Stimulated activated naive CD8-positive, alpha-beta T cell treated with anti-CD3 and anti-CD28 coated beads, Interleukin-15, Interleukin-2, amounts not matched to agents 100 ng/mL and 50 ng/mL, for 24 hours (primary cell): ENCODE results near the gene SPG7.

Experiments
- H3K27ac Mint-ChIP-seq: one replicate; pipeline ENCODE4 v1.8.0; 2021; ENCODE audit warnings: mild to moderate bottlenecking, mixed read lengths
- H3K27me3 Mint-ChIP-seq: one replicate; pipeline ENCODE4 v1.8.0; 2021; ENCODE audit warnings: mixed read lengths
- H3K36me3 Mint-ChIP-seq: one replicate; pipeline ENCODE4 v1.8.0; 2021; ENCODE audit warnings: low read depth, mixed read lengths
- H3K4me1 Mint-ChIP-seq: one replicate; pipeline ENCODE4 v1.8.0; 2021; ENCODE audit warnings: low read depth, mixed read lengths
- H3K4me3 Mint-ChIP-seq: one replicate; pipeline ENCODE4 v1.8.0; 2021; ENCODE audit warnings: mild to moderate bottlenecking, mixed read lengths
- H3K9me3 Mint-ChIP-seq: one replicate; pipeline ENCODE4 v1.8.0; 2021; ENCODE audit warnings: mixed read lengths

SPG7 gene

GRCh38 chr16:89593841-89594240 lies 85.6 kb downstream of the SPG7 start:
- peaks cover 10% of the 10 kb centered on the region for H3K4me1 Mint-ChIP-seq
- H3K9me3 Mint-ChIP-seq = no peaks in the 10 kb centered on the region
- no peak overlapping the region for H3K4me3 Mint-ChIP-seq
- no peaks in the 10 kb centered on the region for H3K36me3 Mint-ChIP-seq
- H3K27me3 Mint-ChIP-seq = no peaks in the 10 kb centered on the region
- H3K27ac Mint-ChIP-seq = no peak overlapping the region

DNA sequence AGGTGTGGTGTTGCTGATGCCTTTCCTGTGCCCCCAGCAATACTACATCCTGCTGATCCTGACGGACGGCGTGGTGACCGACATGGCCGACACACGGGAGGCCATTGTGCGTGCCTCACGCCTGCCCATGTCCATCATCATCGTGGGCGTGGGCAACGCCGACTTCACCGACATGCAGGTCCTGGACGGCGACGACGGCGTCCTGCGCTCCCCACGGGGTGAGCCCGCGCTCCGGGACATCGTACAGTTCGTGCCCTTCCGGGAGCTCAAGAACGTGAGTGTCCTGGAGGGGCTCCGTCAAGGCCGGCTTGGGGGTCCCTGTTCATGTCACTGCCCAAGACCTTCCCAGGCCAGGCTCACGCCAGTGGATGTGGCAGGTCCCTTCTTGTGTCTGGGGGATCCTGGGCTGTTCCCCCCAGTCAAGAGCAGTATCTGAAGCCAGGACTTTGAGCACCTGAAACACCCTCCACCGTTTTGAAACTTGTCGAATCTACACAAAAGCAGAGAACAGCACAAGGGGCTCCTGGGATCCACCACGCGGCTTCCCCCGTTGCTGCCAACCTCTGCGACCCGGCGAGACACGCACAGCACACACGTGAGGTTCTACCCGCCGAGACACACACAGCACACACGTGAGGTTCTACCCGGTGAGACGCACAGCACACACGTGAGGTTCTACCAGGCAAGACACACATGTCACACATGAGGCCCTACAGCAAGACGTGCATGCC lies 87.3 kb downstream of the SPG7 start:
- H3K36me3 Mint-ChIP-seq = no peaks in the 10 kb centered on the region
- no peaks in the 10 kb centered on the region for H3K9me3 Mint-ChIP-seq
- H3K4me1 Mint-ChIP-seq = peaks cover 10% of the 10 kb centered on the region
- no peaks in the 10 kb centered on the region for H3K27me3 Mint-ChIP-seq
- no peak overlapping the region for H3K27ac Mint-ChIP-seq
- H3K4me3 Mint-ChIP-seq = no peak overlapping the region

GRCh38 chr16:89596061-89596689 lies 88.0 kb downstream of the SPG7 start:
- Mint-ChIP-seq H3K27me3 (no peaks in the 10 kb centered on the region), H3K4me3 (no peak overlapping the region), H3K27ac (no peak overlapping the region), H3K4me1 (peaks cover 10% of the 10 kb centered on the region), H3K9me3 (no peaks in the 10 kb centered on the region), H3K36me3 (no peaks in the 10 kb centered on the region)

GRCh38 chr16:89596957-89597649 lies 88.9 kb downstream of the SPG7 start:
- Mint-ChIP-seq H3K27ac (no peak overlapping the region), H3K9me3 (no peaks in the 10 kb centered on the region), H3K36me3 (no peaks in the 10 kb centered on the region), H3K4me3 (no peak overlapping the region), H3K27me3 (no peaks in the 10 kb centered on the region), H3K4me1 (peaks cover 12% of the 10 kb centered on the region)

DNA sequence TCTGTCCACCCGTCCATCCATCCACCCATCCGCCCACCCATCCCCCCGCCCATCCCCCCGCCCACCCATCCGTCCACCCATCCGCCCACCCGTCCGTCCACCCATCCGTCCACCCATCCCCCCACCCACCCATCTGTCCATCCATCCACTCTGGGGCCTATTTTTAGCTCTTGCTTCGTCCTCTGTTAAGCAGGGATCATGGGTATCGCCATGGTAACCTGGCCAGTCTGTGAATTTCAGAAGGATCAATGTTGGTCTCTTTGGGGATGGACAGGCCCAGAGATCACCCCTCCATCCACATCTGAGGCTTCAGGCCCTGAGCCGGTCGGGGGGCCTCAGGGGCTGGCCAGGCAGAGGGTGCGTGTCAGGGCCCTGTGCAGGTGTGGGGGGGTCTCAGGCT lies 90.0 kb downstream of the SPG7 start:
- Mint-ChIP-seq H3K4me3 (no peak overlapping the region), H3K4me1 (peaks cover 23% of the 10 kb centered on the region), H3K36me3 (no peaks in the 10 kb centered on the region), H3K9me3 (no peaks in the 10 kb centered on the region), H3K27me3 (no peaks in the 10 kb centered on the region), H3K27ac (no peak overlapping the region)

GRCh38 chr16:89599451-89599858 lies 91.3 kb downstream of the SPG7 start:
- H3K4me3 Mint-ChIP-seq = no peak overlapping the region
- no peaks in the 10 kb centered on the region for H3K9me3 Mint-ChIP-seq

GRCh38 chr16:89599902-89600301 lies 91.7 kb downstream of the SPG7 start:
- Mint-ChIP-seq H3K9me3 (no peaks in the 10 kb centered on the region), H3K4me3 (no peak overlapping the region), H3K36me3 (no peaks in the 10 kb centered on the region), H3K27me3 (no peaks in the 10 kb centered on the region), H3K27ac (no peak overlapping the region), H3K4me1 (peaks cover 13% of the 10 kb centered on the region)

More at GRCh38 chr16:89599451-89599858, 91.3 kb downstream of the SPG7 start:
- no peaks in the 10 kb centered on the region for H3K36me3 Mint-ChIP-seq
- peaks cover 13% of the 10 kb centered on the region for H3K4me1 Mint-ChIP-seq
- no peak overlapping the region for H3K27ac Mint-ChIP-seq
- no peaks in the 10 kb centered on the region for H3K27me3 Mint-ChIP-seq

GRCh38 chr16:89600427-89600826 lies 92.2 kb downstream of the SPG7 start:
- Mint-ChIP-seq H3K36me3 (no peaks in the 10 kb centered on the region), H3K9me3 (no peaks in the 10 kb centered on the region), H3K4me3 (no peak overlapping the region), H3K4me1 (peaks cover 13% of the 10 kb centered on the region), H3K27ac (no peak overlapping the region), H3K27me3 (no peaks in the 10 kb centered on the region)

DNA sequence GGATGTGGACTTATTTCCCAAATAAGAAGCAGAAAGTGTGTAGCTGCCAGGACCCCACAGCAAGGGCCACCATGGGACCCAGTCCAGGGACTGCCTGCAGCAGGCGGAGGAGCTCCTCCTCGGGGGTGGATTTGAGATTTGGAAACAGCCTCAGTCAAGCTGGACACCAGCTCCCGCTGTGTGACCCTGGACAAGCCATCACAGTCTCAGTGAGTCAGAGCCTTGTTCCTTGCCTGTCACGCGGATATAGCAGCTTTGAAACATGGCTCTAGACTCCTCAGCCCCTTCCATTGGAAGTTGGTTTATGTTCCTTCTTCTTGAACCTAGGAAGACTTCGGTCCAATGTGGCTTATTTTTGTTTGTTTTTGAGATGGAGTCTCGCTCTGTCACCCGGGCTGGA lies 92.8 kb downstream of the SPG7 start:
- no peaks in the 10 kb centered on the region for H3K36me3 Mint-ChIP-seq
- no peak overlapping the region for H3K27ac Mint-ChIP-seq
- H3K4me1 Mint-ChIP-seq = peaks cover 13% of the 10 kb centered on the region
- H3K9me3 Mint-ChIP-seq = no peaks in the 10 kb centered on the region
- no peaks in the 10 kb centered on the region for H3K27me3 Mint-ChIP-seq
- H3K4me3 Mint-ChIP-seq = no peak overlapping the region

GRCh38 chr16:89601906-89602272 lies 93.7 kb downstream of the SPG7 start:
- H3K9me3 Mint-ChIP-seq = no peaks in the 10 kb centered on the region
- no peaks in the 10 kb centered on the region for H3K27me3 Mint-ChIP-seq
- H3K36me3 Mint-ChIP-seq = no peaks in the 10 kb centered on the region
- H3K27ac Mint-ChIP-seq = no peak overlapping the region
- no peak overlapping the region for H3K4me3 Mint-ChIP-seq
- peaks cover 13% of the 10 kb centered on the region for H3K4me1 Mint-ChIP-seq

DNA sequence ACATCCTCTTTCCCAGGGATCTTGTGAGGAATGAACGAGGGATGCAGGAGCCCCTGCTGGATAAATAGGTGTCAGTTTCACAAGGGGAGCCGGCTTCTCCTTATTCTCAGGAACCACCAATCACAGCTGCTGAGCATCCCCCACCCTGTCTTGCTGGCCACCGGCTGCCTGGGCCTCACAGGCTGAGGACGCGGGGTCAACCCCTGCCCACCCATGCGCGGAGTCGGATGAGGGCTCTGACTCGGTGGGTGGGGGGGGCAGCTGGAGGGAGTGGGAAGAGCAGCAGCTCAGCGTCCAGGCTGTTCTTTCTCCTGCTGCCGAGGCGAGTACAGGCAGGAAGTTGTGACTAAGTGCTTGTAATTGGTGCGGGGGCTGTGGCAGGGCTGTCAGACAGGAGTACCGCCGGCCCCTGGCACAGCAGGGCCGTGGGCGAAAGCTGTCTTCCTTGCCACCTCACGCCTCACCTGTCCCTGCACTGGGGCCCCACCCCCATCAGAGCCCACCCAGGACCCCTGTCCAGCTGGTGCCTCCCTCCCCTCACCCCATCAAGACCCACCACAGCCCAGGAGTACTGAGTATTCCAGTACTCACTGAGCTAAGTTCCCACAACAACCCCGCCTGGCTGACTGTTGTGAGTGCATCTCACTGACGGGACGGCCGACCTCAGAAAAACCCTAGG lies 94.2 kb downstream of the SPG7 start:
- H3K27ac Mint-ChIP-seq = no peak overlapping the region
- H3K4me3 Mint-ChIP-seq = no peak overlapping the region
- H3K9me3 Mint-ChIP-seq = no peaks in the 10 kb centered on the region
- no peaks in the 10 kb centered on the region for H3K36me3 Mint-ChIP-seq
- no peaks in the 10 kb centered on the region for H3K27me3 Mint-ChIP-seq
- H3K4me1 Mint-ChIP-seq = peaks cover 13% of the 10 kb centered on the region

DNA sequence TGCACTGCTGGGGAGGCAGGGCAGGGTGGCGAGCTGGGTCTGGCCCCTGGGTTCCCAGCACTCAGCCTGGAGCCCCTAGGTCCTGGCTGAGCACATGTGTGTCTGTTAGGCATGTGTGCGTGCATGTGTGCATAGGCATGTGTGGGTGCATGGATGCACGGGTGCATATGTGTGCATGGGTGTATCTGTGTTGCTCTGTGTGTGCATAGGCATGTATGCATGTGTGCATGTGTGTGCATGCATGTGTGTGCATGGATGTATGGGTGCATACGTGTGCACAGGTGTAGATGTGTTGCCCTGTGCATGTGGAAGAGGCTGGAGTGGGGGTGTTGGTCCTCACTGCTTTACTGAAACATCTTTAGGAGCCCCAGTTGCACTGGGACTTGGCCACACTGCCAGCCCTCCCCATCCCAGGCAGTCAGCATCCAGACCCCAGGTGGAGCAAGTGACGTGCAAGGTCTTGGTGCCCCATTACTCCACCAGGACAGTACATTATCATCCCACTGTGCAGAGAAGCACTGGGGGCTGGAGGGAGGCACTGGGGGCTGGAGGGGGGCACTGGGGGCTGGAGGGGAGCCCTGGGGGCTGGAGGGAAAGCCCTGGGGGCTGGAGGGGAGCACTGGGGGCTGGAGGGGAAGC lies 94.9 kb downstream of the SPG7 start:
- no peak overlapping the region for H3K27ac Mint-ChIP-seq
- peaks cover 13% of the 10 kb centered on the region for H3K4me1 Mint-ChIP-seq
- no peak overlapping the region for H3K4me3 Mint-ChIP-seq
- no peaks in the 10 kb centered on the region for H3K36me3 Mint-ChIP-seq
- H3K27me3 Mint-ChIP-seq = no peaks in the 10 kb centered on the region
- no peaks in the 10 kb centered on the region for H3K9me3 Mint-ChIP-seq

DNA sequence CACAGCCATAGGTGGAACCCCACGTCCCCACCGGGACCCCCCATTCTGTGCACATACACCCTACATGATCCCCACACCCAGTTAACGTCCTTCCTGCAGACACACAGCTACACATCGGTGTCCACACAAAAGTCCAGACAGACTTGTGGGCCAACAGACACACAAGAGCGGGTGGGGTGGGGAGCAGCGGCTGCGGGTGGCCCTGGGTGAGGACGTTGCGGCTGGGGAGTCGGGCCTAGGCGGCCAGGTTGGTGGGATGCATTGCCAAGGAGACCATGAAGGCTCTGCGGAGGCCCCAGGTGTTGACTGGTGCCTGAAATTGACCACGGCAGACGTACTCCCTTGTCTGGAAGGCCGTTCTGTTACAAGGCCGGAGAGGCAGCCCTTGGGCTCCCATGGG lies 96.6 kb downstream of the SPG7 start:
- Mint-ChIP-seq H3K27me3 (no peaks in the 10 kb centered on the region), H3K36me3 (no peaks in the 10 kb centered on the region), H3K4me1 (peaks cover 13% of the 10 kb centered on the region), H3K4me3 (no peak overlapping the region), H3K9me3 (no peaks in the 10 kb centered on the region), H3K27ac (no peak overlapping the region)

DNA sequence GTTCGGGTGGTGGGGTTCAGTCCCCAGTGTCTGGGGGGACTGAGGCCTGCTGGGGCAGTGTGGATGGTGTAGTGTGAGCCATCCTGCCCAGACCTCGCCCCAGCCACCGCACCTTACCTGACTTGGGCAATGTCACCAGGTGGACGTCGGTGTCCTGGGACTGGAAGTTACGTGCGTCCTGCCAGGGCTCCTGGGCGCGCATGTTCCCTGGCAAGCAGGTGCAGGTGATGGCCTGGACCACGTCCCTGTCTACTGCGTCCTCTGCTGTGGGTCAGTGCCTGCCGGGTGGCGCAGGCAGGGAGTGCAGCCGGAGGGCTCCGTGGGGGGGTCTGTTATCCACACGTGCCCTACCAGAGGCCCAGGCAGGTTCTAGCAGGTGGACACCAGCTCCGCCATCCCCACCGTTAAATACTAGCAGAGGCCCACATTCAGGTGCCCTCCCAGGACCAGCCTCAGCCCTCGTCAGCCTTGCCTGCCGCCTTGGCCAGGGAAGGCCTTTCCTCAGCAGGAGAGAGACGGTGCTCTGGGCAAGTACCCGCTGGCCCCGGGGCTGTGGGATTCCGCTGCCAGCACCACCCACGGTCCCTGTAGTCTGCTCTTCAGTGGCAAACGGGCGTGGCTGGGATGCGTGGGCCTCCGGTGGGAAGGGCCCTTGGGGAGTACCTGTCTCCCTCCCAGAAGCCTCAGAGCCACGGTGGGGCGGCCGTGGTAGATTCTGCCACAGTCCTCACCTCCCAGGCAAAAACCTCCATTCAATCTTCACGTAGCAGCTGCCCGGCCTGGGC lies 97.2 kb downstream of the SPG7 start:
- H3K27ac Mint-ChIP-seq = no peak overlapping the region
- H3K27me3 Mint-ChIP-seq = no peaks in the 10 kb centered on the region
- H3K9me3 Mint-ChIP-seq = no peaks in the 10 kb centered on the region
- peaks cover 13% of the 10 kb centered on the region for H3K4me1 Mint-ChIP-seq
- H3K36me3 Mint-ChIP-seq = no peaks in the 10 kb centered on the region
- no peak overlapping the region for H3K4me3 Mint-ChIP-seq
